ENCODE results near the gene UNC5A. TPM values are rescaled to one million over a fixed set of nuclear protein-coding genes. Genes with fewer than 3 reads are reported as not detected.

The UNC5A gene
- polyA plus RNA-seq, 1 donor = 1.1 TPM

DNA sequence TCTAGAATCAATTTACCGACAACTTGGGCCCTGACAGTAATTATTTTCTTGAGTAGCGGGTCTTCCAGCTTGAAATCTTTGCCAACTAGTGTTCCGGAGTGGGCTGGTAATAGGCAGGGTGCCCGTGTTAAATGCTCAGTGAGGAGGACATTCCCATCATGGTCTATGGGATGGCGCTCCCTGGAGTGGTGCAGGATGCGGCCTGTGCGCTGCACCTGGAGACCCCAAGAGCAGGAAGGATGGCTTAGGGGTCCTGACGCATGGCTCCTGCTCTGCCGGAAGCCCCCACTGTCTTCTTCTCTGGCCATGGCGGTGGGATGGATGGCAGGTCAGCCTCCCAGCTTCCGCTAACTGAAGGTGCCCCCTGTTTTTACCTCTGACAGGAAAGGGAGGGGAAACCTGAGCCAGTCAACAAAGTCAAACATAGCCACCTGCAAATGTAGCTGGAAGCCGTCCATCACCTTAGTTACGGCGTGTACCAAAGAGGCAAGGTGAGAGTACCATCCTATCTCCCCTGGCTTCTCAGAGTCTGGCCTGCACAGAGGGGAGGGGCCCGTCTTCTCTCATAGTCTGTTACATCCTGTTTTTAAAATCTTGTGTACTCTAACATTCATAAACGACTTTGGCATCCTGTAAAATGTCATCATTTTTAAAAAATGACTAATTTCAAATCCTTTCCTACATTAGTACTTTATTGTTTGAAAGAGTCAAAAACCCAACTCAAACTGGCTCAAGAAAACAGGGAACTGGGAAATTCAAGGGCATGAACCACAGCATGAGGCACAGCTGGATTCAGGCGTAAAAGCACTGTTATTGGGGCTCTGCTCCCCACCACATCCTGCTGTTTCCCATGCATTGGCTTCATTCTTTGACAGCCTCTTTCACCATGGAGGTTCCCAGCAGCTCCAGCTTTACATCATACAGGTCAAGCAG, 28.5 kb upstream of the UNC5A start:
- DNase-seq = no peak

DNA sequence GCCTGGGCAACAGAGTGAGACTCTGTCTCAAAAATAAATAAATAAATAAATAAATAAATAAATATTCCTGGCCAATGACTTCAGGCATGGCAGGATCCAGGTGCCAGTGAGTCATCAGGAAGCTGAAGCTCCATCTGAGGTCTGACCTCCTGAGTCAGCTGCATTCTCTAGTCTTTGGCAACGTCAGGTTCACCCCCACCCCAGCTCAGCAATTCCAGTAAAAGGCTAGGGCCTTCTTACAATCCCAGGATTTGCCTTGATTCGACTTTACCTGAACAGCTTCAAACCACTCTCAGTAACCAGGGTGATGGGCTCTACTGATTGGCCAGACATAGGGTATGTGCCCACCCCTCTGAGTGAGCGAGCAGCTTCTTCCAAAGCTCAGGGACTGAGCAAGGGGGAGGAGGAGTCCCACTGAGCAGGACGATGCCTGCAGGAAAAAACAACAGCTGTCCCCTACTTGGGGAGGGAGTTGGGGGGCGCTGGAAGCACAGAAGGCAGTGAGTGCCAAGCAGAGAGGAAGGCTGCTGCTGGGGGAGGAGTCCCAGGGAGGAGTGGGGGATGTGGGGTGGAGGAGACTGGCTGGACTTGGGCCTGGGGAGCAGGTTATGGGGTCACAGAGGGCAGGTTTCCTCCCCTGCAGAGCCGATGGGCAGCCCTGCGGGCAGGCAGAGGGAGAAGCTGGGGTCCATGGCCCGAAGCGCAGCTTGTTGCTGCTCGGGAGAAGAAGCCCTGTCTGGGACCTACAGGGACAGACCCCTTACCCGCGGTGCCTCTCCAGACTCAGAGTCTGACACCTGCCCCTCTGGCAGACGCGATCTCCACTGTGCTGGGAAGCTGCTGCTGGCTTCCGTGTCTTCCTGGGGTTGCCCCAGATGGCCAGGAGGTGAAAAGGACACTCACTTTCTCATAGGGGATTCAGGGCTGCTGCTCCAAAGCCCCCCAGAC, 25.9 kb upstream of the UNC5A start:
- DNase-seq = no peak

DNA sequence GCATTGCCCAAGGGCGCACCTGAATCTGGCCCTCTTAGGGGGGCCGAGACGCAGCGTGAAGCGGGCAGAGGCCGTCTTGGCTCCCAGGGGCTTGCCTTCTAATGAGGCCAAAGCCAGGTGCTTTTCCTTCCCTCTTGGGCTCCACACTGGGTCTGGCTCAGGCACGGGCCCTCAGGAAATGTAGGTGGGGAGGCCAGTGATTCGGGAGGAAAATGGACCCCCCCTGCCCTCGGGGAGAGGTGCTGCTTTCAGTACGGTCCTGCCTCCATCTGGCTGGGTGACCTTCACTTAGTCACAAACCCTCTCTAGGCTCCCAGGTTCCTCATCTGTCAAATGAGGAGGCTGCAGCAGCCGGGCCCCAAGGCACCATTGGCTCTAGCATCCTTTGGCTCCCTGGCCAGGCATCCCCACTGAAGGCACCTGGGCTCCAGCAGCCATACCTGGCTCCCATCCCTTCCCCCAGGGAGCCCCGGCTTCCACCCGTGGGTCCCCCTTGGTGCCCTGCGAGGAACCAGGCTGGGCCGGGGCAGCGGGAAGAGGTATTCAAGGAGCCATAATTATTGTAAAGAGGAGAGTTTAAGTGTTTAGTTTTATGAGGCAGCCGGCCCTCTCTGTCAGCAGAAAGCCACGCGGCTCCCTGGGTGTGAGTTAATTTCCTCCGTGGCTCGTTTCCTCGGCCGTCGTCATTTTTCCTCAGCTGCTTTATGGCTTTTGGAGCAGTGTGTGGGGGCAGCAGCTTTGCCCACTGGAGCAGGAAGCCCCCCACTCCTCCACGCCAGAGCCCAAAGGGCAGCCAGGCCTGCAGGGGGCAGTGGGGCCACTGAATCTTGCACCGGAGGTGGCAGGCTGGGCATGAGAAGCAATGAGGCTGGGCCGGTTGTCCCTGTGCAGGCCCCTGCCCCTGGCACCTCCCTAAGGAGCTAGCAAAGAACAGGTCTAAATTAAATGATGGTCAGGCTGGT, 24.9 kb upstream of the UNC5A start:
- no peak for DNase-seq

DNA sequence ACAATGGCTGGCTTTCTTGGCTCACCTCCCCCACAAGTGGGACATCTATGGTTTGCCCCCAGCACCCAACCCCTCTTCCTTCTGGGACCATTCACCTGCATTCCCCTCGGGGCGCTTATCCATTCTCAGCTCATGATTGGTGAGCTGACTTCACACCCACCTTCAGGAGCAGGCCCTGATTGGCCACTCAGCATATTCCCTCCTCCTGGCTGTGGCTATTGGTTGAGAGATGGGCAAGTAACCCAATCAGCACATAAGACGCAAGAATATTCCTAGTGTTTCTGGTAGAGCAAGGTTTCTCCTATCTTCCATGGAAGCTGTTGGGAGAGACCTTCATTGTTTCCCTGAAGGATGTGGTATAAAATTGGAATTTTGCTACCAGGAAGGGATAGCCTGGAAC, 22.7 kb upstream of the UNC5A start:
- DNase-seq = no peak

DNA sequence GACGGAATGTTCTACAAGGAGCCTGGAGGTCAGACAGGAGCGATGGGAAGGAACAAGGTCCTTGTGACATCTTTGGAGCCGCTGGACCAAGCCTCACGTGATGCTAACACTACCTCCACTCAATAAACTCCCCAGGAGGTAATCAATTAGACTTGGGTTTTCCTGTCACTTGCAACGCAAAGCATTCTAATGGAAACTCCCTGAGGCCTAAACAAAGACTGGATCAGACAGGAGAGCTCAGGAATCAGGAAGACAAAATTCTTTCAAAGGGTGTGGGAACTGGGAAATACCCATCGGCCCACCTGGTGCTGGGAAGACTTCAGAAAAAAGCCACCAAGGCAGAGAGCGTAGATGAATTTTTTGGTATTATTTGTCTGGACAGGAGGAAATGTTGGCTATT, 22.3 kb upstream of the UNC5A start:
- no peak for DNase-seq

DNA sequence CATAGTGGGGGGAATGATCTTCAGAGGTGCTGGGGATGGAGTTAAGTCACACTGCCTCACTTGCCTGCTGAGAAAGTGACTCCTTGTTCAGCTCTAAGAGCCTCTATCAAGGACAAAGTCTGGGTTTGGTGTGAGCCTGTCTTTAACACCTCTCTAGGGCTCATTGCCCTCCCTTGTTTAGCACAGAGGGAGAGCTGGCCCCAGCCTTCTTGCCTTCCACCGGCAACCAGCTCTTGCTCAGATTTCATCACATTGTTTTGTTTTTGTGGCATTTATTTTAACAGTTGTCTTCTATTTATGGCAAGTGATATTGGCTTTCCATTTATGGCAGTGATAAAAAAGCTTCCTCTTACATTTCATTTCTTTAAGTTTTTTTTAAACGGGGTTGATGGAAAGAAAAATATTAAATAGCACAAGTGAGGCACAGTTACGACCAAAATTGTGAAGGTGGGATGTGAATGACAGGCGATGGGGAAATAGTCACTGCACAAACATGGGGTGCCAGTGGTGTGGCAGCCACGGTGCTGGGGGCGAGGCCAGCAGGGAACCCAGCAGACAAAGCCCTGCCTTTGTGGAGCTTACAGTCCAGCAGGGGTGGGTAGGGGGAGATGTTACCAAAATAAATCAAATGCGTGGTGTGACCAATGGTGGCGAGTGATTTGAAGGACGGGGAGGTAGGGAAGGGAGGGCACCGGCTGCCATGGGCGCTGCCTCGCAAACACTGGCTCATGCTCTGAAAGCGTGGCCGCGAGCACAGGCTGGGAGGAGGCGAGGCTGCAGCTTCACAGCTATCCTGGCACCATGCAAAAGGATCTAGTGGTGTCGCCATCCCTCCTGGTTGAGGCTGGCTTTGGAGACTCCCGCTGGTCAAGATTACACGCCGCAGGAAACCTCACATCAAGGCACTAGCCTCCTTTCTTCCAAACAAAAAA, 21.2 kb upstream of the UNC5A start:
- no peak for DNase-seq

DNA sequence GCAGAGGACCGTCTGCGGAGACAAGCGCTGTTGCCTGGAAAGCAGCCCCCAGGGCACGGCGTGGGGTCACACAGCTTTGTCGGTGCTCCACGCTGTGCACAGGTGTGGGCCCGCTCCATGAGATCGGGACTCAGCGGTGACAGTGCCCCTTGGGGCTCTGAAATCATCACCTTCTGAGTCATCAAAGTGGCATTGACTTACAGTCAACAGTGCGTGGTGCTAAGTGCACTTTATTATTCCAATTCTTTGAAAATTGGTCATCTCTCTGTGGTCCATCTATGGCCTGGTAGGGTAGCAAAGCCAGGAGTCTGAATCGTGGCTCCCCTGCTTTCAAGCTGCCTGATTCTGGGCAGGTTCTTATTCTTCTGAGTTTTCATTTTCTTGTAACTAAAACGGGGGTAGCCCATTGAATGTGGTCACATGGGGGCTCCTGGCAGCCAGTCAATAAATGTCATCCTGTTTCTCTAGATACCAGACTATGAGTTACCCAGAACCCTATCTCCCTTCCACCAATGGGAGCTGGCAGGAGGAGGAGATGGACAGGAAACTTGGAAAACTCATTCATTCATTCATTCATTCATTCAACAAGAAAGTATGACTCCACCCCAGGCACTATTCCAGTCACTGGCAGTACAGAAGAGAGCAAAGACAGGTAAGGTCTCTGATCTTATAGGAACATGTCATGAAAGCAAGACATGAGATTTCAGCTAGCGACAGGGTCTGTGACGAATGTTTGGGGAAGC, 20.3 kb upstream of the UNC5A start:
- no peak for DNase-seq

DNA sequence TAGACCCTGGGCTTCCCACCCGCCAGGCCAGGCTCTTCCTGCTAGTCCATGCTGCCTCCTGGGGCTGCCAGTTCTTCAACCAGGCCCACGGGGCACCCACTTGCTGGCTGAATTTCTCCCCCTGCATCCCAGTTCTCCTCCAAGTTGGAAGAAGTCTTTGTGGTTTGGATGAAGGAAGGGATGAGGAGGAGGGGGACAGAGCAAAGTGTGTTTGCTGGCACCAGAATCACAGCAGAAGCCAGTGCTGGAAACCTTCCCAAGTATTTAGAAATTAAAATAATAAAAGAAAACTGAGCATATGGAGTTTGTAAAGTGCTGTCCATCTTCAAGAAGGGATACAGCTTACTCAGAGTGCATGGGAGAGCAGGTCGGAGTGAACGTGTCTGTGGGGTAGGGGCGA, 19.4 kb upstream of the UNC5A start:
- no peak for DNase-seq

DNA sequence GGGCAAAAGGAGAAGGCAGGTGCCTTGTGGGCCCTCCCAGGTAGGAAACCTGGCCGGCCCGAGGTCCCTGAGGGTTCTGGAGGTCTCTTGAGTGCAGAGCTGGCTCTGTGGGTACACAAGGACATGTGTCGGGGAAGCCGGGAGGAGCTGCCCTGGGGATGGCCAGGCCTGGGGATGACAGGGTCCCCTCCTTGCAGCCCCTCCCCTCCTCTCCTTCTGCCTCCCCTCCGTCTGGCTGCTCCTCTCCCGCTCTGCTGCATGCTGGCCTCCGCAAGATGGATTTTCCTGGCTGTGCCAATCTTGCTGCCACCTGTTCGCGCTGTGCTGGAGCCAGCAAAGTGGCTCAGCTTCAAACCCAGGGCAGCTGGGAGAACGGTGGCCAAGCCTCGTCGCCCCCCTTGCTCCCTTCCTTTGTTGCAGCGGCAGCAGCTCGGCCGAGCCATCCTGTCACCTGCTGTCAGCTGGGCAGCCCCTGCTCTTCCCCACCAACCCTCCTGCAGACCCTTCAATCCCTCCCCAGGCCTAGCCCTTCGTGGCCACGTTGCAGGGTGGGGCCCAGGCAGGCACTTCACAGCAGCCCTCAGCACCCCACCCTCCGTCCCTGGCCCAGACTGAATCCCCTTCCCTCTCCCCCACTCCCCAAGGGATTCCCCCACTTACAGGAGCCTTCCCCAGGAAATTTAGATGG, 17.6 kb upstream of the UNC5A start:
- DNase-seq = no peak

DNA sequence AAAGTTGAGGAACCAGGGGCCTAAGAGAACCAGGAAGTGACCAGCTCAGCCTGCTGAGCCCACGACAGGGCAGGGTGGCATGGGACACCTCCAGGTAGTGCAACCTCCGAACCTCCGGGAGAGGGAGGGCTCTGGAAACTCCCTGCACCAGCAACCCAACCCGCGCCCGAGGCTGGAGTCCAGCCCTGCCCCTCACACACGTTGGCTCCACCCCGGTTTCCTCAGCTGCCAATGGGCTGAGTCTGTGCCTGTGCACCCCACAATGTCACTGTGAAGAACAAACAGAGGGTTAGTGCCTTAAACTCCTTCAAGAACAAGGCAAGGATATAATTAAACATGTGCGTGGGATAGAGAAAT, 17.0 kb upstream of the UNC5A start:
- no peak for DNase-seq

DNA sequence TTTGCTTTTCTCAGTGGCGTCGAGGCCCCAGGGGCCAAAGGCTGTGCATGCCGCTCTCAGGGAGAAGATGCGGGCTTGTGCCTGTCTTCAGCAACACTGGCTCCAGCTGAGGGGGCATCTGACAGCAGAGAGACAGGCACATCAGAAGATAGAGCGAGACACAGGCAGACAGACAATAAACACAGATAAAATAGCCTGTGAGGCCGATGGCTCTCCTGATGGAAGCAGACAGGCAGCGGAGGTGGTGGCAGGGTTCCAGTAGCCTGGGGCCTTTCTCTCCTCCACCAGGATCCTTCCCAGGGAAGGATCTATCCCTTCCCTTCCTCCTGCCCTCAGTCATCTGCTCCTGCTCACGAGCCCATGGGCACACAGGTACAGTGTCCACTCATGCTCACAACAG, 16.6 kb upstream of the UNC5A start:
- DNase-seq = no peak

DNA sequence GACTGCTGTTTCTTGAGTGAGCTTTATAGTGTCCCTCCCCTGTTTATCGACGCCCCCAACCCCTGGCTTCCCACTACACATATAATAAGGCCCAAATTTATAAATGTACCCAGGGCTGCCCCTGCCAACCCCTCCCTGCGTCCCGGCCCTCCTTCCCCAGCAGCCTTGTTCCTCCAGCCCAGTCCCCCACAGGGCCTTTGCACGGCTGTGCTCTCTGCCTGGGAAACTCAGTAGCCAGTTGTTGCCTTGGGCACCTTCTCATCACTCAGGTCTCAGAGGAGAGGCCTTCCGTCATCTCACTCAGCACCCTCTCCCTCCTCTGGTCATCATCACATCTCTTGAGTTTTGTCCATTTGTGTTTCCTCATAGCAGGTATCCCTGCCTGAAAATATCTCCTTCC, 15.8 kb upstream of the UNC5A start:
- no peak for DNase-seq

DNA sequence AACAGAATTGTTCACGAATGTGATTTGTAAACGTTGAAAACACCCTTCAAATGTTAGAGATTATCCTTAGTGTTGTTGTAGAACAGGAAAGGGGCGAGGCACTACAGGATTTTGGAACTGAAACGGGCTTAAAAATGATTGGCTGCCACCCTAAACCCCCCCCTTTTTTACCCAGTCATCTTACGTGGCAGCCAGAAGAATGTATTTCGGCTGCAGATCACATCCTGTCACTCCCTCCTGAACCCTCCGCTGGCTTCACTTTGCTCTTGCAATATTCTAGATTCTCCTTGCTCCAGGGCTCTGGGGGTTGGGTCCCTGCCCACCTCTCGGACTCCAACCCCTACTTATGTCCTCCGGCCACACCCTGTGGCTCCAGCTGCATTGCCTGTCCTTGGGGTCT, 13.9 kb upstream of the UNC5A start:
- DNase-seq = no peak

DNA sequence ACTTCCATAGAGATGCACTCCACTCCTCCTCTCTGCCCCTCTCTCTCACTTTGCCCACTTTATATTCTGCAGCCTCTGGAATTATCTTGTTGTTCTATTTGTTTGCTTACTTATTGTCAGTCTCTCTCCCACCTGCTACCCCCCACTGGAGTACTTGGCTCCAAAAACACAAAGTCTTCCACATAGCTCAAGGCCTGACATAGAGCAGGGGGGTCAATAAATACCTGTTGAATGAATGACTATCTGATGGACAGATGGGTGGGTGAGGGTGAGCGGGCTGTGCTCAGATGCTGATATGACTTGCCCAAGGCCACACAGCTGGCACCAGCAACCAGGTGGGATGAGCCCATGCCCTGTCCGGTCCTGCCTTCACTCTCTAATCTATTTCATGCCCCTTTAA, 13.4 kb upstream of the UNC5A start:
- no peak for DNase-seq

DNA sequence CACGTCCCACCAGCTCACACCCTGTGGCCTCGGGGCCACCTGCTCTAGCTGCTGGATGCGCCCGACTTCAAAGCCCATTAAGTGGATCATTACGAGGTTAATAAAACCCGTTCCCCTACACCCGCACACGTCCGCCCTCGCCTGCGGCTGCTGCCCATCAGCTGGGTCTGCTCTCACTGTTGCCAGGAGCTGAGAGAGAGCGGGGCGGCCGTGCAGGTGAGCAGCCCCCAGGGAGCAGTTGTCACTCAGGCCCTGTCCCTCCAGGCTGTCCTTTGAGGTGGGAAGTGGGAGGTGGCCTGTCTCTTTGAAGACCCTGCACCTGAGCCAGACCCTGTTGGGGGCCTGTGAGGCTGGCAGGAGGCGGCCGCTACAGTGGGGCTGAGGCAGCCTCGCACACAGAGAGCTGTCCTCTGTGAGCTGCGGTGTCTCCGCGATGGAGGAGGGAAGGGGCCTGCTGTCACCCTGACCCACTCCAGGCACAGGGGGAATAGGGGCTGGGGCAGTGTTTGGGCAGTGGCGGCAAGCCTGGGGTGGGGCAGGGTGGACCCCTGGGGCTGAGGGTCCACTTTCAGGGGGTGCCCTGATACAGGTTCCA, 12.8 kb upstream of the UNC5A start:
- no peak for DNase-seq

DNA sequence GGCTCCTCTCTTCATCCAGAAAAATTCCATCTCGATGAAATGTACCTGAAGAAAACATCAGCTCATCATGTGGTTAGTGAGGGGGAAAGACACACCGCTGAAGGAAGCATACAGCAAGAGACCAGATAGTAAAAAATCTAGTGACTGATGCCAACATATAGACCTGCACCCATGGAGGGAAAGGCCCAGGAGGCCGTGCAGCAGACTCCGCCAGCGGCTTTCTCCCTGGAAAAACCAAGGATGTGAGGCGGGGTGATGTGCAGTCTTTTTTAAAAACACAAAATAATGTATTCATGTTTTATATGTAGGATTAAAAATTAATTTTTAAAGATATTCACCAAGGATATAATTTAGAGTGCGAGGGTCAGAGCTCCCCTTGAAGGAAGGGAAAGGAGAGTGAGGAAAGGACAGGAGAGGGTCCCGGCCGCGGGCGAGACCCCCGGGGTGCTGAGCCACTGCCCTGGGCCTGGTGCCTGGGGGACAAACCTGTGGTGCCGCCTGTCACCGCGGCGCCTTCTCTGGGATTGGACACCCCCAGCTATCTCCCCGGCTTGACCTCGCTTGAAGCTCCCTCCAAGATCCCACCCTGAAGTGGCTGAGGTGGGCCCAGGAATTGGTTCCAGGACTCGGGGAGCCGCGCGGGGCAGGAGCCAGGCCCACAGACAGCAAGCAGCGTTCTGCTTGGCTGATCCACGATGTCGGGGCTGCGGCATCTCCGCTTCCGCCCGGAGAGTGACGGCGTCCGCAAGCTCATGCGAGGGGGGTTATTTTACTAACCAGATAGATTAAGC, 12.1 kb upstream of the UNC5A start:
- no peak for DNase-seq

DNA sequence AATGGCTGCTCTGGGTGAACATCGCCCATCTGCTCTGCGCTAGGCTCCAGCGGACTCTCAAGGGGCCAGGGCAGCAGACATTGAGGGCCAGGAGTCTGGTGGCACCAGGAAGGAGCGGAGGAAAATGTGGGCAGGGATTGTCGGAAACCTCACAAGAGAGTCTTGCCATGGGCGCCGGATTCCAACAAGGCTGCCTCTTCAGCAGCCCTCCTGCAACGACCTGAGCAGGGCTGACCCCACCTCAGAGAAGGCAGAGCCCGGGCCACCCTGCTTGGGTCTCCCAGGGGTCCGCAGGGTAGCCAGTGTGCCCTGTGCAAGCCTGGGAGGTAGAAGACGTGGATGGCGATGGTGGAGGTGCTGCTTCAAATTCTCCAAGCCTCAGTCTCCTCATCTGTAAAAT, 11.4 kb upstream of the UNC5A start:
- no peak for DNase-seq

DNA sequence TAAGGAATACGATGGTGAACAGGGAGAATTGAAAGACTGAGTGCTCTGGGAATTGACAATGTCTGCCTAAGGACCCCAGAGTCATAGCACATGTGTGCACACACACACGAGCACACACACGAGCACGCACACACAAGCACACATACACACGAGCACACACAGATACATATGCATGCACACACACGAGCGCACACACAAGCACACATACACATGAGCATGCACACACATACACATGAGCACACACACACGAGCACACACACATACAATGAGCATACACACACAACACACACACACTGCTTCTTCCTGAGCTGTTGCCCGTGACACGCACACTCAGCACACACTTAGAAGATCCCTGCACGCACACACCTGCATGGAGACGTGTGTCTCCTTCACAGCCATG, 10.9 kb upstream of the UNC5A start:
- DNase-seq = no peak

DNA sequence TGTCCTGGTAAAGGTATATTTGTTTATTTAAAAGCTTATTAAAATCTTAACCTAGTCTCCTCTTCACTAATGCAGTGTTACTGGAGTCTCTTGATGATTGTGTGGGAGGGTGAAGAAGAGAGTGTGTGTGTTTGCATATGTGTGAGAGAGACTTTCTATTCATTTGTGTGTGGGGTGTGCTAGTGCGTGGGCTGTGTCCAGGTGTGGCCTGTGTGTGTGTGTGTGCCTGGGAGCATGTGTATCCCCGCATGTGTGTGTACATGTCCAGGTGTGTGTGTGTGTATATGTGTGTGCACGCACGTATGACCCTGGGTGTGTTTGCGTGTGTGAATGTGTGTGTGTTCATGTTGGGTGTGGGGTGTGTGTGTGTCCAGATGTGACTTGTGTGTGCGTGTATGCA, 10.3 kb upstream of the UNC5A start:
- DNase-seq = no peak

Measured in hindlimb muscle (tissue), 1 donor.